HG03060 (cell line): Measurements from ENCODE around the gene CIBAR2.

ENCODE experiments used
- ATAC-seq: cut with Tn5 transposase; IDR thresholded peaks from one replicate; pipeline ENCODE4 v1.9.1; 2021; ENCODE audit warnings: low read depth, moderate number of reproducible peaks; ENCODE audit not compliant: unreplicated experiment

CIBAR2 gene

GRCh38 chr16:85104821-85105391, 7.4 kb downstream of the CIBAR2 start:
- ATAC-seq, result no peak

GRCh38 chr16:85104147-85104546, 8.1 kb downstream of the CIBAR2 start:
- ATAC-seq, result no peak

- ATAC-seq, result no peak
Observed at GRCh38 chr16:85103114-85104079, 8.9 kb downstream of the CIBAR2 start.

GRCh38 chr16:85101956-85102630, 10.2 kb downstream of the CIBAR2 start:
- no peak for ATAC-seq

GRCh38 chr16:85100265-85100664, 12.0 kb downstream of the CIBAR2 start:
- ATAC-seq, result no peak

GRCh38 chr16:85098565-85098964, 13.7 kb downstream of the CIBAR2 start:
- ATAC-seq, result no peak

- ATAC-seq, result no peak
Observed at GRCh38 chr16:85096921-85097320, 15.4 kb downstream of the CIBAR2 start.

- no peak for ATAC-seq
Observed at GRCh38 chr16:85094812-85095211, 17.5 kb downstream of the CIBAR2 start.

GRCh38 chr16:85094176-85094805, 18.0 kb downstream of the CIBAR2 start:
- no peak for ATAC-seq

- ATAC-seq, result no peak
Observed at GRCh38 chr16:85093705-85094104, 18.6 kb downstream of the CIBAR2 start.

GRCh38 chr16:85092851-85093250, 19.4 kb downstream of the CIBAR2 start:
- ATAC-seq, result no peak

GRCh38 chr16:85092309-85092708, 20.0 kb downstream of the CIBAR2 start:
- no peak for ATAC-seq

GRCh38 chr16:85091522-85091910, 20.8 kb downstream of the CIBAR2 start:
- ATAC-seq, result no peak

- no peak for ATAC-seq
Observed at GRCh38 chr16:85090873-85091521, 21.3 kb downstream of the CIBAR2 start.

GRCh38 chr16:85090181-85090580, 22.1 kb downstream of the CIBAR2 start:
- ATAC-seq, result no peak

GRCh38 chr16:85089525-85089924, 22.7 kb downstream of the CIBAR2 start:
- ATAC-seq, result no peak

- no peak for ATAC-seq
Observed at GRCh38 chr16:85088570-85089199, 23.6 kb downstream of the CIBAR2 start.

GRCh38 chr16:85087899-85088569, 24.2 kb downstream of the CIBAR2 start:
- no peak for ATAC-seq
